HepG2 (cell line): Measurements from ENCODE around the gene NTN3. TPM values are rescaled to one million over a fixed set of nuclear protein-coding genes. Genes with fewer than 3 reads are reported as not detected.

Source experiments
- ATF7 ChIP-seq, 2 experiments: fragments of 450-650 bp in 1 of 2; sonication (generic) in 1 of 2; formaldehyde crosslinking in 1 of 2; IDR thresholded peaks; 2 replicates each; pipeline versions ENCODE4 v1.4.0 to v1.6.1; 2016 to 2020; ENCODE audit warnings: antibody characterized with exemption in 1 of 2, mild to moderate bottlenecking in 1 of 2, missing genetic modification reagents in 1 of 2
- HDAC1 ChIP-seq: sonication (generic); formaldehyde crosslinking; IDR thresholded peaks from 2 replicates; pipeline ENCODE4 v1.5.1; 2020; ENCODE audit warnings: mild to moderate bottlenecking, missing genetic modification reagents
- HES4 ChIP-seq: sonication (generic); formaldehyde crosslinking; IDR thresholded peaks from 2 replicates; pipeline ENCODE4 v1.9.0; 2021; ENCODE audit warnings: mild to moderate bottlenecking, missing genetic modification reagents, borderline replicate concordance
- HNRNPLL ChIP-seq: fragments of 200-400 bp; formaldehyde crosslinking; IDR thresholded peaks from 2 replicates; pipeline ENCODE4 v1.6.1; 2017; ENCODE audit warnings: mild to moderate bottlenecking, low read depth, low read length; ENCODE audit not compliant: poor library complexity, severe bottlenecking
- NCOA2 ChIP-seq: sonication (generic); formaldehyde crosslinking; IDR thresholded peaks from 2 replicates; pipeline ENCODE4 v1.8.0; 2022; ENCODE audit warnings: inconsistent platforms
- NR2F2 ChIP-seq: IDR thresholded peaks from 2 replicates; pipeline ENCODE4 v1.6.1; 2012; ENCODE audit warnings: low read depth, inconsistent platforms, borderline replicate concordance
- PLRG1 ChIP-seq: fragments of 450-650 bp; conservative IDR thresholded peaks from 2 replicates; pipeline ENCODE4 v1.6.1; 2016
- PTBP1 ChIP-seq: fragments of 200-400 bp; formaldehyde crosslinking; IDR thresholded peaks from 2 replicates; pipeline ENCODE4 v1.6.1; 2018; ENCODE audit warnings: low read length, low read depth; ENCODE audit not compliant: poor library complexity, severe bottlenecking
- SIN3A ChIP-seq: IDR thresholded peaks from 2 replicates; pipeline ENCODE4 v1.6.1; 2011; ENCODE audit warnings: low read depth, mild to moderate bottlenecking, control low read depth, low read length, borderline replicate concordance
- SNAI1 ChIP-seq: sonication (generic); formaldehyde crosslinking; IDR thresholded peaks from 2 replicates; pipeline ENCODE4 v1.5.0; 2020; ENCODE audit warnings: mild to moderate bottlenecking, missing genetic modification reagents, borderline replicate concordance
- SYNCRIP ChIP-seq: fragments of 200-400 bp; formaldehyde crosslinking; IDR thresholded peaks from 2 replicates; pipeline ENCODE4 v1.6.1; 2018; ENCODE audit warnings: mild to moderate bottlenecking, low read depth, low read length; ENCODE audit not compliant: insufficient read depth
- ZEB1 ChIP-seq: IDR thresholded peaks from 2 replicates; pipeline ENCODE4 v1.6.1; 2012; ENCODE audit warnings: mild to moderate bottlenecking, low read depth, inconsistent platforms; ENCODE audit not compliant: insufficient replicate concordance
- ZFP36L1 ChIP-seq: sonication (generic); formaldehyde crosslinking; IDR thresholded peaks from 2 replicates; pipeline ENCODE4 v1.8.0; 2022; ENCODE audit warnings: mild to moderate bottlenecking, missing genetic modification reagents, moderate library complexity
- ZKSCAN5 ChIP-seq: sonication (generic); formaldehyde crosslinking; IDR thresholded peaks from 2 replicates; pipeline ENCODE4 v1.5.1; 2020; ENCODE audit warnings: mild to moderate bottlenecking, missing genetic modification reagents
- ZNF24 ChIP-seq: fragments of 450-650 bp; IDR thresholded peaks from 2 replicates; pipeline ENCODE4 v1.6.1; 2017; ENCODE audit warnings: antibody characterized with exemption, mild to moderate bottlenecking
- ZNF331 ChIP-seq: sonication (generic); formaldehyde crosslinking; IDR thresholded peaks from 2 replicates; pipeline ENCODE4 v1.4.0; 2020; ENCODE audit warnings: missing genetic modification reagents
- ZNF670 ChIP-seq: sonication (generic); formaldehyde crosslinking; IDR thresholded peaks from 2 replicates; pipeline ENCODE4 v1.8.0; 2022; ENCODE audit warnings: mild to moderate bottlenecking, missing genetic modification reagents, borderline replicate concordance
- ZNF788 ChIP-seq: sonication (generic); formaldehyde crosslinking; IDR thresholded peaks from 2 replicates; pipeline ENCODE4 v1.5.0; 2020; ENCODE audit warnings: mild to moderate bottlenecking, missing genetic modification reagents, borderline replicate concordance
- polyA plus RNA-seq, 8 experiments: library from polyadenylated mRNA; depleted of rRNA in 3 of 8; stranded (reverse) in 7 of 8; unstranded in 1 of 8; fragments of >200 nt; fragmentation: Illumina TruSeq in 4 of 8; extraction: Trizol in 4 of 8; gene quantifications; 2 replicates each; pipeline versions ENCODE4 v1.2.1 to v1.2.3, GENCODE V29; 2011 to 2016; ENCODE audit warnings: low read depth in 4 of 8, missing spikeins in 1 of 8, mixed read lengths in 1 of 8; ENCODE audit not compliant: insufficient read depth in 1 of 8
- total RNA-seq, 5 experiments: library from RNA; depleted of rRNA; stranded (reverse); fragments of >200 nt; fragmentation: Illumina TruSeq; extraction: Trizol; gene quantifications; 2 replicates each; pipeline ENCODE4 v1.2.3, GENCODE V29; 2016; ENCODE audit warnings: low read depth in 1 of 5
- TF ChIP-seq, protein P1 (sequence below): fragments of 450-650 bp; IDR thresholded peaks from 2 replicates; pipeline ENCODE4 v1.6.1; 2017
- TF ChIP-seq, protein P2 (sequence below): sonication (generic); formaldehyde crosslinking; IDR thresholded peaks from 2 replicates; pipeline ENCODE4 v1.4.0; 2020; ENCODE audit warnings: missing genetic modification reagents
- TF ChIP-seq, protein P3 (sequence below): sonication (generic); formaldehyde crosslinking; IDR thresholded peaks from 2 replicates; pipeline ENCODE4 v1.4.0; 2020; ENCODE audit warnings: missing genetic modification reagents

NTN3 gene
- total and polyA plus RNA-seq, 2 of the 13 experiments (the other 11 are each of a cell fraction or from before 2014, with no cell fraction given): 0.09 to 0.20 TPM

DNA sequence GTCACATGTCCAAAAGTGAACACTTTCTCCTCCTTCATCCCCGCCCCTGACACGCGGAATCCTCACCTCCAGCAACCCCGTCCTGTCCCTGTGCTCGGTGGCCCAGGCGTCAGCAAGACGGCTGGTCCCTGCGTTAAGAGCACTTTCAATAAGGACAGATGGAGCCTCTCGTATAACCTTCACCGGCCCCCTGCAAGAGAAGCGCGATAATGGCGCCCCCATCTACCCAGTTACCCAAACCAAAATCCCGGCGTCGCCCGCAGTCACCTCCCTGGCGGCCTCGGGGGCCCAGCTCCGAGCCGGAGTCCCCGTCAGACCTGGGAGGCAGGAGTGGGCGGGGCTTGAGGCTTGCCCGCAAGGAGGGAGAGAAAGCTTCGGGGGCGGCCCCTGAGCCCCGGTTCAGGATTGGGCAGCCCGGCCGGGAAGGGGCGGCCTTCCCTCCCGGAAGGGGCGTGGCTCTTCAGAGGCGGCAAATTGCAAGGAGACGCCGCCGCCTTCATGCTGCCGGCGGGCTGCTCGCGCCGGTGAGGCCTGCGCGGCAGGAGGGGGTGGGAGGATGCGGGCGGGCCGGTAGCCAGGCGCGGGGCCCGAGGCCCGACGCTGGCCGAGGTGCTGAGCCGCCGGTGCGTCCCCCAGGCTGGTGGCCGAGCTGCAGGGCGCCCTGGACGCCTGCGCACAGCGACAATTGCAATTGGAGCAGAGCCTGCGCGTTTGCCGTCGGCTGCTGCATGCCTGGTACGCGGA, 11.3 kb upstream of the NTN3 start, which contains the start of gene TEDC2 (continued):
- TF ChIP-seq, protein P1, sequence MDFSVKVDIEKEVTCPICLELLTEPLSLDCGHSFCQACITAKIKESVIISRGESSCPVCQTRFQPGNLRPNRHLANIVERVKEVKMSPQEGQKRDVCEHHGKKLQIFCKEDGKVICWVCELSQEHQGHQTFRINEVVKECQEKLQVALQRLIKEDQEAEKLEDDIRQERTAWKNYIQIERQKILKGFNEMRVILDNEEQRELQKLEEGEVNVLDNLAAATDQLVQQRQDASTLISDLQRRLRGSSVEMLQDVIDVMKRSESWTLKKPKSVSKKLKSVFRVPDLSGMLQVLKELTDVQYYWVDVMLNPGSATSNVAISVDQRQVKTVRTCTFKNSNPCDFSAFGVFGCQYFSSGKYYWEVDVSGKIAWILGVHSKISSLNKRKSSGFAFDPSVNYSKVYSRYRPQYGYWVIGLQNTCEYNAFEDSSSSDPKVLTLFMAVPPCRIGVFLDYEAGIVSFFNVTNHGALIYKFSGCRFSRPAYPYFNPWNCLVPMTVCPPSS: no peak
- TF ChIP-seq SYNCRIP (no peak), SNAI1 (CRISPR knock-in tag) (no peak), HDAC1 (CRISPR knock-in tag) (peak; percentile 89), PTBP1 (no peak), ZNF670 (no peak), SIN3A (peak; percentile 99), NCOA2 (no peak), ZKSCAN5 (CRISPR knock-in tag) (peak; percentile 90), NR2F2 (no peak), ZFP36L1 (CRISPR knock-in tag) (peak; percentile 79; the same call in 1 of the 2 replicates), ZNF331 (CRISPR knock-in tag) (peak; percentile 31; the same call in 1 of the 2 replicates), ATF7 (IDR thresholded peaks at IDR 0.05) (no peak), ATF7 (CRISPR knock-in tag; IDR thresholded peaks at IDR 0.05) (no peak), ZNF788 (no peak), HNRNPLL (peak; percentile 64), ZEB1 (no peak), HES4 (CRISPR knock-in tag) (0 out of 2 replicates have a peak, but pooled peaks have one; percentile 37), ZNF24 (no peak), PLRG1 (no peak)
- TF ChIP-seq, protein P2, sequence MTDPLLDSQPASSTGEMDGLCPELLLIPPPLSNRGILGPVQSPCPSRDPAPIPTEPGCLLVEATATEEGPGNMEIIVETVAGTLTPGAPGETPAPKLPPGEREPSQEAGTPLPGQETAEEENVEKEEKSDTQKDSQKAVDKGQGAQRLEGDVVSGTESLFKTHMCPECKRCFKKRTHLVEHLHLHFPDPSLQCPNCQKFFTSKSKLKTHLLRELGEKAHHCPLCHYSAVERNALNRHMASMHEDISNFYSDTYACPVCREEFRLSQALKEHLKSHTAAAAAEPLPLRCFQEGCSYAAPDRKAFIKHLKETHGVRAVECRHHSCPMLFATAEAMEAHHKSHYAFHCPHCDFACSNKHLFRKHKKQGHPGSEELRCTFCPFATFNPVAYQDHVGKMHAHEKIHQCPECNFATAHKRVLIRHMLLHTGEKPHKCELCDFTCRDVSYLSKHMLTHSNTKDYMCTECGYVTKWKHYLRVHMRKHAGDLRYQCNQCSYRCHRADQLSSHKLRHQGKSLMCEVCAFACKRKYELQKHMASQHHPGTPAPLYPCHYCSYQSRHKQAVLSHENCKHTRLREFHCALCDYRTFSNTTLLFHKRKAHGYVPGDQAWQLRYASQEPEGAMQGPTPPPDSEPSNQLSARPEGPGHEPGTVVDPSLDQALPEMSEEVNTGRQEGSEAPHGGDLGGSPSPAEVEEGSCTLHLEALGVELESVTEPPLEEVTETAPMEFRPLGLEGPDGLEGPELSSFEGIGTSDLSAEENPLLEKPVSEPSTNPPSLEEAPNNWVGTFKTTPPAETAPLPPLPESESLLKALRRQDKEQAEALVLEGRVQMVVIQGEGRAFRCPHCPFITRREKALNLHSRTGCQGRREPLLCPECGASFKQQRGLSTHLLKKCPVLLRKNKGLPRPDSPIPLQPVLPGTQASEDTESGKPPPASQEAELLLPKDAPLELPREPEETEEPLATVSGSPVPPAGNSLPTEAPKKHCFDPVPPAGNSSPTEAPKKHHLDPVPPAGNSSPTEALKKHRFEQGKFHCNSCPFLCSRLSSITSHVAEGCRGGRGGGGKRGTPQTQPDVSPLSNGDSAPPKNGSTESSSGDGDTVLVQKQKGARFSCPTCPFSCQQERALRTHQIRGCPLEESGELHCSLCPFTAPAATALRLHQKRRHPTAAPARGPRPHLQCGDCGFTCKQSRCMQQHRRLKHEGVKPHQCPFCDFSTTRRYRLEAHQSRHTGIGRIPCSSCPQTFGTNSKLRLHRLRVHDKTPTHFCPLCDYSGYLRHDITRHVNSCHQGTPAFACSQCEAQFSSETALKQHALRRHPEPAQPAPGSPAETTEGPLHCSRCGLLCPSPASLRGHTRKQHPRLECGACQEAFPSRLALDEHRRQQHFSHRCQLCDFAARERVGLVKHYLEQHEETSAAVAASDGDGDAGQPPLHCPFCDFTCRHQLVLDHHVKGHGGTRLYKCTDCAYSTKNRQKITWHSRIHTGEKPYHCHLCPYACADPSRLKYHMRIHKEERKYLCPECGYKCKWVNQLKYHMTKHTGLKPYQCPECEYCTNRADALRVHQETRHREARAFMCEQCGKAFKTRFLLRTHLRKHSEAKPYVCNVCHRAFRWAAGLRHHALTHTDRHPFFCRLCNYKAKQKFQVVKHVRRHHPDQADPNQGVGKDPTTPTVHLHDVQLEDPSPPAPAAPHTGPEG (CRISPR knock-in tag): 0 out of 2 replicates have a peak, but pooled peaks have one; percentile 54
- TF ChIP-seq, protein P3, sequence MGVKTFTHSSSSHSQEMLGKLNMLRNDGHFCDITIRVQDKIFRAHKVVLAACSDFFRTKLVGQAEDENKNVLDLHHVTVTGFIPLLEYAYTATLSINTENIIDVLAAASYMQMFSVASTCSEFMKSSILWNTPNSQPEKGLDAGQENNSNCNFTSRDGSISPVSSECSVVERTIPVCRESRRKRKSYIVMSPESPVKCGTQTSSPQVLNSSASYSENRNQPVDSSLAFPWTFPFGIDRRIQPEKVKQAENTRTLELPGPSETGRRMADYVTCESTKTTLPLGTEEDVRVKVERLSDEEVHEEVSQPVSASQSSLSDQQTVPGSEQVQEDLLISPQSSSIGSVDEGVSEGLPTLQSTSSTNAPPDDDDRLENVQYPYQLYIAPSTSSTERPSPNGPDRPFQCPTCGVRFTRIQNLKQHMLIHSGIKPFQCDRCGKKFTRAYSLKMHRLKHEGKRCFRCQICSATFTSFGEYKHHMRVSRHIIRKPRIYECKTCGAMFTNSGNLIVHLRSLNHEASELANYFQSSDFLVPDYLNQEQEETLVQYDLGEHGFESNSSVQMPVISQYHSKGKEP (CRISPR knock-in tag): no peak
